ENCODE measurements around the gene STXBP1. TPM values are rescaled to one million over a fixed set of nuclear protein-coding genes. Genes with fewer than 3 reads are reported as not detected.

Gene STXBP1
- total RNA-seq, 2 donors from 2014 or later = 66.2 to 87.3 TPM

- Histone ChIP-seq H3K27ac (no peak overlapping the region), H3K4me1 (ENCODE audit: control insufficient read depth in 1 of 2, low read depth in 2 of 2) (peaks cover 4% of the 10 kb centered on the region in 2 donors)
Measured at GRCh38 chr9:127694890-127695720, 83.0 kb downstream of the STXBP1 start.

DNA sequence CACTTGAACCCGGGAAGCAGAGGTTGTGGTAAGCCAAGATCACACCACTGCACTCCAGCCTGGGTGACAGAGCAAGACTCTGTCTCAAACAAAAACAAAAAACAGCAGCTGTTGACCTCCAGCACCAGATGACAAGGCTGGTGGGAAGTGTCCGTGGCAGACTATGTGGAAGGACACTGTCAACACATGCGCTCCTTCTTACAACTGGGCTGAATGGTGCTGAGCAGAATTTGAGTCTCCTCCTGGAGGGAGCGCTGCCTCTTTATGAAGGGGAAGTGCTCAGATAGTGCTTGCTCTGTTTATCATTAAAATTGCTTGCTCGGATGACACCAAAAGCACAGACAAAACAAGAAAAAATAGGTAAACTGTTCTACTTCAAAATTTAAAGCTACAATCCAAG is 85.5 kb downstream of the STXBP1 start:
- no peak overlapping the region for H3K27ac ChIP-seq
- no peak for DNase-seq (ENCODE audit: low spot score)
- TF ChIP-seq, protein P1, sequence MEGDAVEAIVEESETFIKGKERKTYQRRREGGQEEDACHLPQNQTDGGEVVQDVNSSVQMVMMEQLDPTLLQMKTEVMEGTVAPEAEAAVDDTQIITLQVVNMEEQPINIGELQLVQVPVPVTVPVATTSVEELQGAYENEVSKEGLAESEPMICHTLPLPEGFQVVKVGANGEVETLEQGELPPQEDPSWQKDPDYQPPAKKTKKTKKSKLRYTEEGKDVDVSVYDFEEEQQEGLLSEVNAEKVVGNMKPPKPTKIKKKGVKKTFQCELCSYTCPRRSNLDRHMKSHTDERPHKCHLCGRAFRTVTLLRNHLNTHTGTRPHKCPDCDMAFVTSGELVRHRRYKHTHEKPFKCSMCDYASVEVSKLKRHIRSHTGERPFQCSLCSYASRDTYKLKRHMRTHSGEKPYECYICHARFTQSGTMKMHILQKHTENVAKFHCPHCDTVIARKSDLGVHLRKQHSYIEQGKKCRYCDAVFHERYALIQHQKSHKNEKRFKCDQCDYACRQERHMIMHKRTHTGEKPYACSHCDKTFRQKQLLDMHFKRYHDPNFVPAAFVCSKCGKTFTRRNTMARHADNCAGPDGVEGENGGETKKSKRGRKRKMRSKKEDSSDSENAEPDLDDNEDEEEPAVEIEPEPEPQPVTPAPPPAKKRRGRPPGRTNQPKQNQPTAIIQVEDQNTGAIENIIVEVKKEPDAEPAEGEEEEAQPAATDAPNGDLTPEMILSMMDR (IDR thresholded peaks at IDR 0.05) = no peak

More at GRCh38 chr9:127694890-127695720, 83.0 kb downstream of the STXBP1 start:
- Histone ChIP-seq H3K4me3 (no peak overlapping the region), H3K27me3 (replicated peaks; ENCODE audit: insufficient read depth) (no peaks in the 10 kb centered on the region), H3K36me3 (peaks cover 8% of the 10 kb centered on the region), H3K9me3 (no peaks in the 10 kb centered on the region)
- no peak for ATAC-seq (ENCODE audit: insufficient number of reproducible peaks, low FRiP score, low read depth)
- TF ChIP-seq, protein P1 (IDR thresholded peaks at IDR 0.05) = no peak
- no peak for DNase-seq (ENCODE audit: low spot score)

DNA sequence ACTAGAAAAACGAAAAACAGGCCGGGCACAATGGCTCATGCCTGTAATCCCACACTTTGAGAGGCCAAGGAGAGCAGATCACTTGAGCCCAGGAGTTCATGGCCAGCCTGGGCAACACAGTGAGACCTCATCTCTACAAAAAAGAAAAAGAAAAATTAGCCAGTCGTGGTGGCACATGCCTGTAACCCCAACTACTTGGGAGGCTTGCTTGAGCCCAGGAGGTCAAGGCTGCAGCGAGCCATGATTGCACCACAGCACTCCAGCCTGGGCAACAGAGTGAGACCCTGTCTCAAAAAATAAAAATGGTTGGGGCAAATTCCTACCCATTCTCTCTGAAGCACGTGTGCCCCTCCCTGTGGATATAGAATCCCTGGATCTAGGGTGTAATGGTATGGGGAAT is 86.3 kb downstream of the STXBP1 start:
- Histone ChIP-seq H3K4me3 (no peak overlapping the region), H3K9me3 (no peaks in the 10 kb centered on the region), H3K4me1 (ENCODE audit: control insufficient read depth in 1 of 2, low read depth in 2 of 2) (peaks cover 4% of the 10 kb centered on the region in 2 donors), H3K36me3 (peaks cover 4% of the 10 kb centered on the region), H3K27me3 (replicated peaks; ENCODE audit: insufficient read depth) (no peaks in the 10 kb centered on the region), H3K27ac (peak overlapping the region in 1 of 2 donors; percentile 93)
- ATAC-seq (ENCODE audit: insufficient number of reproducible peaks, low FRiP score, low read depth) (no peak), DNase-seq (ENCODE audit: low spot score) (no peak)
- TF ChIP-seq, protein P1 (IDR thresholded peaks at IDR 0.05) = no peak

More for the DNA sequence above, 85.5 kb downstream of the STXBP1 start:
- peaks cover 4% of the 10 kb centered on the region for H3K36me3 ChIP-seq
- peaks cover 4% of the 10 kb centered on the region in 2 donors for H3K4me1 ChIP-seq (ENCODE audit: control insufficient read depth in 1 of 2, low read depth in 2 of 2)
- ATAC-seq (ENCODE audit: insufficient number of reproducible peaks, low FRiP score, low read depth) = no peak
- no peak overlapping the region for H3K4me3 ChIP-seq
- no peaks in the 10 kb centered on the region for H3K9me3 ChIP-seq
- H3K27me3 ChIP-seq (replicated peaks; ENCODE audit: insufficient read depth) = no peaks in the 10 kb centered on the region

- DNase-seq (ENCODE audit: low spot score) (peak; percentile 94), ATAC-seq (ENCODE audit: insufficient number of reproducible peaks, low FRiP score, low read depth) (peak; percentile 97)
- Histone ChIP-seq H3K9me3 (no peaks in the 10 kb centered on the region), H3K4me3 (peak overlapping the region; percentile 71), H3K27me3 (replicated peaks; ENCODE audit: insufficient read depth) (no peaks in the 10 kb centered on the region), H3K36me3 (peaks cover 4% of the 10 kb centered on the region), H3K27ac (peak overlapping the region; percentile 77 to 93), H3K4me1 (ENCODE audit: control insufficient read depth in 1 of 2, low read depth in 2 of 2) (peaks cover 4% of the 10 kb centered on the region in 2 donors)
- TF ChIP-seq, protein P1 (IDR thresholded peaks at IDR 0.05) = peak; percentile 41
Measured at GRCh38 chr9:127698985-127699670, 87.1 kb downstream of the STXBP1 start.

GRCh38 chr9:127700140-127700539 is 88.1 kb downstream of the STXBP1 start:
- no peaks in the 10 kb centered on the region for H3K9me3 ChIP-seq
- TF ChIP-seq, protein P1 (IDR thresholded peaks at IDR 0.05) = no peak
- DNase-seq (ENCODE audit: low spot score) (no peak), ATAC-seq (ENCODE audit: insufficient number of reproducible peaks, low FRiP score, low read depth) (no peak)
- H3K36me3 ChIP-seq = no peaks in the 10 kb centered on the region
- peak overlapping the region in 1 of 2 donors; percentile 93 for H3K27ac ChIP-seq
- peaks cover 4% of the 10 kb centered on the region in 2 donors for H3K4me1 ChIP-seq (ENCODE audit: control insufficient read depth in 1 of 2, low read depth in 2 of 2)
- no peak overlapping the region for H3K4me3 ChIP-seq
- no peaks in the 10 kb centered on the region for H3K27me3 ChIP-seq (replicated peaks; ENCODE audit: insufficient read depth)

All from thoracic aorta (tissue), 2 donors.